Hindlimb muscle (tissue), 1 donor: ENCODE results near the gene MRPS25. TPM values are rescaled to one million over a fixed set of nuclear protein-coding genes. Genes with fewer than 3 reads are reported as not detected.
"Not testable (repeated sequence)": the region's sequence is repeated elsewhere in the genome, so short reads cannot be mapped to it uniquely, and the experiment has no call there.

Source experiments
- DNase-seq: peaks from one replicate; pipeline ENCODE4 v3.0.0-alpha.2; 2013
- polyA plus RNA-seq: library from polyadenylated mRNA; unstranded; fragments of 120-200 nt; gene quantifications from one replicate; pipeline ENCODE4 v1.2.1, GENCODE V29; 2013; ENCODE audit not compliant: insufficient read length

Gene MRPS25
- polyA plus RNA-seq, 1 donor, result 53.5 TPM

DNA sequence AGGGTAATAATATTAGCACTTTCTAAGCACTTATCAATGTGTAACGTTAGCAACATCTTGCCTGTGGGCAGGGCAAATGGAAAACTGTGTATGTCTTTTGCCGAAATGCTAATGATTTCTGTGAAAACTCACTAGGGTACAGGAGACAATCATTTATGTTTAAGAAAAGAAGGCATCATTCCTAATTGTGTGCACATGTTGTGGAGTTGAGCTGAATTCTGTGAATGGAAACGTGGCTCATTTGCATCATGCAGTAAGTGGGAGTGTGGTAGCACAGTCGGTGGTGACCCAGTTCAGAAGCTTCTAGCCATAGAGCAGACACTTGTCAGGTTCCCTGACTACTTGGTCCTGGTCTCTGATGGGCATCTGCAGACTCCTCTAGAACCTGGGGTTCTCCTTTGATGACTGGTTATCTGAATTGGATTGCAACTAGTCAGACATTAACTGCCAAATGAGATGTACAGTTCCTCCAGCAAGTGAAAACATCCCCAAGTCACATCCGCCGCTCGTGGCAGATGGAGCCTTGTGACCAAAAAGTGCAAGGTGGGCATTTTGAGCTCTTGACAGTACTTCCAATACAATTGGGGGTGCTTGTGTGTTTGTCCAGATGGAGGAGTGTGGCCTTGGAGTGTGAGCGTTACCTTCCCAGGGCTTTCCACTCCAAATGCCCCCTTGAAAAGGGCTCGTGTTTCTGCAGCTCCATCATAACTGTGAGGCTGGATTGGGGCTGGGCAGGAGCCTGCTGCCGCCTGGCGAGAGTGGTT lies 21.5 kb downstream of the MRPS25 start:
- DNase-seq, result no peak

DNA sequence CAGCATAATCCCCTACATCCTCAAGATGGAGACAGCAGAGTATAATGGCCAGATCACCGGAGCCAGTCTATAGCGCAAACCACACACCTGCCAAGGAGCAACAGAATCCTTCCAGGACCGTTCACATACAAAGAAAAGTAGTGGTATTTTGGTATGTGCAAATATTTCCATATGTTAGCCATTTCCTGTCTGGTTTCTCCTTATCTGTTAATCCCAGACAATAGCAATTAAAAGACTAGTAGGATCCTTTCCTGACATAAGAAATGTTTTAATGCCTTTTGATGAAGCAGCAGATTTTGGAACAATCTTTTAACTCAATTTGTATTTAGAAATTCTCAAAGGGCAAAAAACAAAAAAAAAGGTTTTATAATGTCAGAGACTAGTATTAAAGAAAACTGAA lies 22.2 kb downstream of the MRPS25 start:
- DNase-seq, result no peak

DNA sequence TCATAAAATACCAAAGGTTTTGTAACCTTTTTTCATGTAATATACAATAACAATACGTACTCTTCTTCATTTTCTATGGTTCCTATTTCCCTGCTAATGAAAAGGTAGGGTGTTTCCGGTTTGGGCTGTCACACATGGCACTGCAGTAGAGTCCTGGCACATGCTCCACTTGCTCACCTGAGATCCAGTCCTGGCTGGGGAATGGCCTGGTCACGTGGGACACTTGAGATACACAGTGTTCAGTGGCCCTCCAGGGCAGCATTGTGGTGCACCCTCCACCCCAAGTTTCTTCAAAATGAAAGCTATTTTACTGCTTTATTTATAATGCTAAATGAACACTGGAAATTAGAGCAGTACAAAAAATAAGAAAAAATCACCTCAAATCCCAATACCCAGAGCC lies 23.2 kb downstream of the MRPS25 start:
- DNase-seq, result no peak

DNA sequence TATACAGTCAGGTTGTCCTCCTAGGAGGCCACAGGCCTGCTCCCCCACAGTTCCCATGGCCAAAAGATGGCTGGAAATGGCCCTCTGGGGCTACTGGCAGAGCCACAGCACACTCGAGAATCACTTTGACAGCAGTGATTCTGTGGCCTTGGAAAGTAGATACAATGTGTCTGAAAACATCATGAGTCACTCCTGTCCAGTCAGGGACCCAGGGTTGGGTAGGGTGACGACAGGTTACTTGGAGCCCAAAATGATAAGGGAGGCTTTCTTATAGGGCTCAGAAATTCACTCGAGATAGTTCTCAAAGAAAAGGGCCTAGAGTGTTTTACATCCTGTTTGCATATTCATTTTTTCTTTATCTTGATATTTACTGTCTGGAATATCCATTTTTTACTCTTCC lies 24.3 kb downstream of the MRPS25 start:
- DNase-seq, result no peak

DNA sequence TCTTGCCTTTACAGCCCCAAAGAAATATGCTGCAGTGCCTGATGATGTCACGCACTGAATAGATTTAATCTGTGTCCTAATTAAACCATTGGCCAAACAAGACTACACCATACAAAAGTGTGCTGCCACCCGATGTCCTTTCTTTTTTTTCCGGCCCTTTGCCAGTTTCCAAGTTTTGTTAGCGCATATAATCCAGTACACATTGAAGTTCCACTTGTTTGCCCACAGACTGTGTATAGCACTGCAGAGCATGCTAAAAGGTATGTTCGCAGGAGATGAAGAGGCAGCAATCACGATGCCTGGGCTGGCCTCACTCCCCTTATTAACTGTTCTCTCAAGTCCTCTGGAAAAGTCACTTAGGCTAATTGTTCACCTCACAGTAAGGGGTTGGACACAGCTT lies 26.8 kb downstream of the MRPS25 start:
- no peak for DNase-seq

DNA sequence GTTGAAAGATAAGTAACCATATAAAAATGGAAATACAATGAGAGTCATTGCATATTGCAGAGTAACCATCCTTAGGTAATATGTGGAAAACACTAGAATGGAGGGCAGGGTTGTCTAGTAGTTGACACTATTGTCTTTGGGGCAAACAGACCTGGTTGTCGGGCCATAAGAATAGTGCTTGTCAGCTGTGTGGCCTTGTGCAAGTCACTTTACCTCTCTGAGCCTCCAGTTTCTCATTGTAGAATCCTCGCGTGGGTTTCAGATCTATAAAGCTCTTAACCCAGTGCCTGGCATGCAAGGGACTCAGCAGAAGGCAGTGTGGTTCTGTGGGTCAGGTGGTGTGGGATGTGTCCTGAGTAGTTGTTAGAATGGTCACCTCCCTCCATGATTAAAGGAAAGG lies 32.0 kb downstream of the MRPS25 start:
- DNase-seq, result no peak

DNA sequence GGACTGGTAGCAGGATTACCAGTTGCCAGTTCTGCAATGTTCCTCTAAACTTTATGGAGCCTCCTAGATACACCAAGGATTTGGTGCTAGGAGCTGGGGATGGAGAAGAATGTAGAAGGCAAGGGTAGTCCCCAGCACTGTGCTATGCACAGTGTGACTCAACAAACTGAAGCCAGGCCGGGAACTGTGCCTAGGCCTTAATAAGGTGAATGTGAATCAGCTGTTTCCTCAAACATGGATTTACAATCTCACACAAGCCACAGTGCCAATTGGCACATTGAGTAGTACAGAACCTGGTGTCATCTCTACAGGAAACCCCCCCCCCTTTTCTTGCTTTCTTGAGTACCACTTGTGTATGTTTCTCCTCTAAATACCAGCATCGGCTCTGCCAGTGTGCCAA lies 32.5 kb downstream of the MRPS25 start:
- DNase-seq, result no peak

DNA sequence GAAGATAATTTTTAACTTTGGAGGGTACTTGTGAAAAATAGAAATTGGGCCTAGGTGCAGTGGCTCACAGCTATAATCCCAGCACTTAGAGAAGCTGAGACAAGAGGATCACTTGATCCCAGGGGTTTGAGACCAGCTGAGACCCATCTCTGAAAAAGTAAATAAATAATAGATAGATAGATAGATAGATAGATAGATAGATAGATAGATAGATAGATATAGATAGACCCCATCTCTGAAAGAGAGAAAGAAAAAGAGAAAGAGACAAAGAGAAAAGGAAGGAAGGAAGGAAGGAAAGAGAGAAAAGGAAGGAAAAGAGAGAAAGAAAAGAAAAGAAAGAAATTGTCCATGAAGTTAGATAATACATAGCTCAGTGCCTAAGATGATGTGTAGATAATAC lies 35.5 kb downstream of the MRPS25 start:
- DNase-seq, result no peak

DNA sequence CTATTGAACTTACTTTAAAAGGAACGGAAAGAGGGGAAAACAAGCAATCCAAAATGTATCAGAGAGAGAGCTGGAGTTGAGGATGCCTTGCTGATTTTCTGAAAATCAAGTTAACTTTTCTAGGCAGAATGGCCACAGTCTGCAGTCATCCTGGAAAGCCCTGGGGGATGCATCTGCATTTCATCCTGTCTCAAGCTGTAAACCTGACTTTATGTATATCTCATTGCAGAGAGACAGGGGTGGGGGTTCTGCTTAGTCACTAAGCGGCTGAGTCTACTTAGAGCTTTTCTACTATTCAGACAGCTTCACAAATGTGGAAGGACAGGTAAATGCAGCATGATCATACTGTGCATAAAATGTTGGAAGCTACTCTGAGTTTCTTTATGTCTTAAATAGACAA lies 41.4 kb downstream of the MRPS25 start:
- DNase-seq, result no peak

DNA sequence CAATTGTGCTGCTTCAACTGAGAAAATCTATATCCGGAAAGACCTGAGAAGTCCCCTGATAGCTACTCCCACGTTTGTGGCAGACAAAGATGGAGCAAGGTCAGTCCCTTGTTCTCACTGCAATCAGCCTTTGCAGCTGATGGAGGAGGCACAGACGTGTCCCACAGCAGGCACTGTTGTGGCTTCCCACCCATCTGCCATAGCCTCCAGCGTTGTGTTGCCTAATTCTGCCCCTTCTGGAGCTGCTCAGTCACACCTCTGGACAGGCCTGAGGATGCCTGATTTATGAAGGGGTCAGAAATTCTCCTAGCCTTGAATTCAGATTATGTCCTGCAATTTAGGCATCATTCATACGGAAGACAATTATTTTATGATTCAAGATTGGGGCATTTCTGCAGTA lies 41.9 kb downstream of the MRPS25 start:
- no peak for DNase-seq

DNA sequence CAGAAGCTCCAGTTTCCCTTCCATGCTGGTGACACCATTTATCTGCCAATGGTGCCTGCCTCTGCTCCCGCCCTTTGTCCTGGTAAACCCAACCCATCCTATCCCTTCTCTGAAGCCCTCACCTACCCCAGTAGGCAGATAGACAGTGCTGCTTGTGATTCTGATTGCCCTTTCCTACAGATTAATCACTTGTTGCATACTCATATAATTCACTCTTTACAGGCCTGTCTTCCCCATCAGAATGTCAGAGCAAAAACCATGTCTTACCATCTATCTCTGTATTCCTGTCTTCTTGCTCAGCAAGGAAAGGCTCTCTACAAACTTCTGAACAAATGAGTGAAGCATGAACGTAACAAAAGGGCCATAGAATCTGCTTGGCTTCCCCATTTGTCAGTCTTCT lies 47.9 kb downstream of the MRPS25 start:
- DNase-seq, result no peak

DNA sequence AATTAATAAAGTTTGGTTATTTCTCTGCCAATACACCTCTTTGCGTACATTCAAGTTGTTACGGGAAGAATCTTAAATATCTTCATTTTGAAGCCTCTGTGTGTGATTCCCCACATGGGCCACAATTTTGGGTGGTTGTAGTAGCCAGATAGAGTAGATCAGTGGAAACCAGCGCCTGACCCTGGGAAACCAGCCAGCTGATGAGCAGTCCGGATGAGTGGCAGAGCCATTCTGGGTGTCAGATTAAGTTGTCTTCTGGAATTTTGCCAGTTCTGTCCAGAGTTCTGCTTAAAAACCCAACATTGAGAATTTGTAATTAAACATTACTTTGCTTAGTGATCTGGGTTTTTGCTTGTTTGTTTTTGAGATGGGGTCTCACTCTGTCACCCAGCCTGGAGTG lies 49.7 kb downstream of the MRPS25 start:
- DNase-seq, result no peak

DNA sequence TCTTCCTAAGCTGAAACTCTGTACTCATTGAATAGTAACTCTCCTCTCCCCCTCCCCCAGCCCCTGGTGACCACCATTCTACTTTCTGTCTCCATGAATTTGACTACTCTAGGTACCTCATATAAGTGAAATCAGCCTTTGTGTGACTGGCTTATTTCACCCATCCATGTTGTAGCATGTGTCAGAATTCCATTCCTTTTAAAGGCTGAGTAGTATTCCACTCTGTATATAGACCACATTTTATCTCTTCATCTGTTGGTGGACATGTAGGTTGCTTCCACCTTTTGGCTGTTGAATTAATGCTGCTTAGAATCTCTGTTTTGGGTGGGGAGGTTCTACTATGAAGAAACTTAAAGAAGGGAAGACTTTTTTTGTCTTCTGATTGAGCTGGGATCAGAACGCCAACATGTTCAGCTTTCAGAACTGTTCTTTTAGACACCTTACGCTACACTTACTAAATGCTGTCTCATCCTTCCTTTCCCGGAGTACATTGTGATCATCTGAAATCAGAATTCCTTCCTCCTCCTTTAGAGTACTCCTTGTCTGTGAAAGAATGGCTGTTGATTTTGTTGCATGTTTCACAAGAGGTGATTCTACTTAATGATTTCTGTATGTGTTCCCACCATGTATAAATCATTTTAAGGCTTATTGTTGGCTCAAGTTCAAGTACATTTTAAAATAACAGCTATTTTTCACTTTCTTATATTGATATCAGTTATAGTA lies 50.3 kb downstream of the MRPS25 start:
- no peak for DNase-seq

DNA sequence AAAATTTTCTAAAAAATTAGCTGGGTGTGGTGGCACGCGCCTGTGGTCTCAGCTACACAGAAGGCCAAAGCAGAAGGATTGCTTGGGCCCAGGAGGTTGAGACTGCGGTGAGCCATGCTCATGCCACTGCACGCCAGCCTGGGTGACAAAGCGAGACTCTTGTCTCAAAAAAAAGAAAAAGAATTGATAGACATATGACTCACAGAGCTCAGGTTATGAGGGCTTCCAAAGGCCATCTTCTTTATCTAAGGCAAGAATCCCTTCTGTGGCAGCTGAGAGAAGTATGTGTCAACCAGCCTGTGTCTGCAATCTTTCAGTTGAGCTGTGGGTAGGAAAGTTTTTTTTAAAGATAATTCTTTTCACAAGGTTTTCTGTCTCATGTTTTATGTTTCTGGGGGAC lies 53.9 kb downstream of the MRPS25 start:
- no peak for DNase-seq

DNA sequence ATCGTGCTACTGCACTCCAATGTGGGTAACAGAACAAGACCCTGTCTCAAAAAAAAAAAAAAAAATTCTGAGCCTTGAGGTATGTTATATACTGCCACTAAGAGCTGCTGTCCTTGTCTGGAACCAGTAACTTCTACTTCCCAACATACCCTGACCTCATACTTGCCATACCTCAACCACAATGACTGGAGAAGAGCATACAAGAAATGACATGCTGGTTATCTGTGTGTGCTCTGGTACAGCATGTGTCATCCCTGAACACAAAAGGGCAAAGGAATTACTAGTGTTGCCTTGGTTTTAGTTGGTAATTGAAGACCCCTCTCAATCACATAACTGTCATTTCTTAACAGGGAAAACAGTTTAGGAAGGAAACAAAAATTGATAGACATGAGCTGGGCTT lies 54.5 kb downstream of the MRPS25 start:
- no peak for DNase-seq

DNA sequence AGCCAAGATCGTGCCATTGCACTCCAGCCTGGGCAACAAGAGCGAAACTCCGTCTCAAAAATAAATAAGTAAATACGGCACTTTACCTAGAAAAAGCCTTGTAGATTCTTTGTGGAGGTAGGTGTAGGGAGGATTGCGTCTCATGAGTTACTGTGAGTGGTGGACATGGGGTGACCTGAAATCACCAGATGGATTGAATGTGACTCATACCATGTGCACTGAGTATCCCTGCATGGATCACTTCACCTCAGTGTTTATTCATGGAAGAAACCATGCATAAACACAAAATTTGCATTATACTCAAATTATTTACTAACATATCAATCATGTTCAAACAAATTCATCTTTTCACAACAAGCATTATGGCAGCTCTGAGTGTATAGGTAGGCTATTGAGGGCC lies 55.9 kb downstream of the MRPS25 start:
- no peak for DNase-seq

DNA sequence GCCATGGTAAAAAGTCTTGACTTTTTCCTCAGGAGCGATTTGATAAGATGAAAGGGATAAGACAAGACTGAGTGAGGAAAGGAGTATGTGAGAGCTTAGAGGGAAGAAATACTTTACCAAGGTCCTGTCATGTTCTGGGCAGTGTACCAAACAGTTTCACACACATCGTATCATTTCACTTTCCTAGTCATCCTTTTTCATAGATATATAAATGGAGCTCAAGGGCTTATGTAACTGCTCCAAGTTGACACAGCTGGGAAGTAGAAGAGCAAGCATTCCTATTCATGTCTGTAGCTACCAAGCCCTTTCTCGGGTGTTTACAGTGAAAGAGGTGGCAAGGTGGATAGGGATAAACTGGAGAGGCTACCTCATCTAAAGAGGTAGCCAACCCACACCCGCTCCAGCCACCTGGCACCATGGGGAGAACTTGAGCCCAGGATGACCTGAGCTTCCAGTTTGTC lies 57.4 kb downstream of the MRPS25 start:
- DNase-seq, result no peak

DNA sequence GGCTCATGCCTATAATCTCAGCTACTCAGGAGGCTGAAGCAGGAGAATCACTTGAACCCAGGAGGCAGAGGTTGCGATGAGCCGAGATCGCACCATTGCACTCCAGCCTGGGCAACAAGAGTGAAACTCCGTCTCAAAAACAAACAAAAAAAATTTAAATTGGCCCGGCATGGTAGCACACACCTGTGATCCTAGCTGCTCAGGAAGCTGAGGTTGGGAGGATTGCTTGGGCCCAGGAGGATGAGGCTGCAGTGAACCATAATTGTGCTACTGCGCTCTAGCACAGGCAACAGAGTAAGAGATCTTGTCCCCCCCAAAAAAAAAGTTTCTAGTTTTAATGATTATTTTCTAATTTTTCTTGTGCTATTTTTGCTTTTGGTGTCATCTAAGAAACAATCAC lies 65.9 kb downstream of the MRPS25 start:
- DNase-seq, result not testable (repeated sequence)

Other genes with a start within 250 kb of the MRPS25 start
- gene FGD5, start 246.4 kb downstream of the MRPS25 start, polyA plus RNA-seq, result 20.1 TPM
- 37.2 TPM for gene NR2C2, start 117.7 kb downstream of the MRPS25 start, polyA plus RNA-seq
- 23.5 TPM for gene RBSN, start 33.8 kb upstream of the MRPS25 start, polyA plus RNA-seq
- 22.6 TPM for gene CAPN7, start 140.9 kb upstream of the MRPS25 start, polyA plus RNA-seq